Suprapubic skin (tissue), 3 donors: ENCODE results near the gene DNAH11.

ENCODE experiments used
- EP300 ChIP-seq: sonication (generic); formaldehyde crosslinking; IDR thresholded peaks from one replicate; pipeline ENCODE4 v1.6.1; 2017; ENCODE audit warnings: antibody characterized with exemption
- POLR2A ChIP-seq, 2 donors: fragments of 450-650 bp; IDR thresholded peaks; one replicate each; pipeline ENCODE4 v1.6.1; 2017; ENCODE audit warnings: antibody characterized with exemption in 2 of 2, mild to moderate bottlenecking in 2 of 2, moderate library complexity in 2 of 2
- TF ChIP-seq, protein P1 (sequence below), 2 donors: fragments of 200-600 bp in 1 of 2; fragments of 450-650 bp in 1 of 2; sonication (generic) in 1 of 2; IDR thresholded peaks; one replicate each; pipeline ENCODE4 v1.5.1; 2016 to 2019; ENCODE audit warnings: antibody characterized with exemption in 2 of 2, mild to moderate bottlenecking in 1 of 2, moderate library complexity in 1 of 2

DNA sequence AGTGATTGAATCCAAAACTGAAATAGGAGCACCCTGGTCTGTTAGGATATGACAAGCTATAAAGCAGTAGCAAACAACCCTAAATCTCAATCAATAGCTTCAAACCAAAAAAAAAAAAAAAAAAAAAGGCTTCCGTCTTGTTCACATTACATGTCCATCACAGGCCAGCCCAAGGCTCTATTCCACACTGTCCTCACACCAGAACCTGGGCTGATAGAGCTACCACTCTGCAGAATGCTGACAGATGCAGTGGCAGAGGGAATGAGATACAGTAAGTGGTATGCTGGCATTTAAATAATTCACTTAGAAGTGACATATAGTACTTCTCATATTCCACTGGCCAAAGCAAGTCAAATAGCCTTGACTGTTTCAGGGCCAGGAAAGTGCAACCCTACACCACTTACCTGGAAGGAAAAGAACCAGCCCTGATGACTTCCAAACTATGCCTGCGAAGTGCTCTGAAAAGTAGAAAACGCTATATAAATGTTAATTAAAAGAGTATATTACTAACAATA, 397.1 kb downstream of the DNAH11 start:
- TF ChIP-seq, protein P1, sequence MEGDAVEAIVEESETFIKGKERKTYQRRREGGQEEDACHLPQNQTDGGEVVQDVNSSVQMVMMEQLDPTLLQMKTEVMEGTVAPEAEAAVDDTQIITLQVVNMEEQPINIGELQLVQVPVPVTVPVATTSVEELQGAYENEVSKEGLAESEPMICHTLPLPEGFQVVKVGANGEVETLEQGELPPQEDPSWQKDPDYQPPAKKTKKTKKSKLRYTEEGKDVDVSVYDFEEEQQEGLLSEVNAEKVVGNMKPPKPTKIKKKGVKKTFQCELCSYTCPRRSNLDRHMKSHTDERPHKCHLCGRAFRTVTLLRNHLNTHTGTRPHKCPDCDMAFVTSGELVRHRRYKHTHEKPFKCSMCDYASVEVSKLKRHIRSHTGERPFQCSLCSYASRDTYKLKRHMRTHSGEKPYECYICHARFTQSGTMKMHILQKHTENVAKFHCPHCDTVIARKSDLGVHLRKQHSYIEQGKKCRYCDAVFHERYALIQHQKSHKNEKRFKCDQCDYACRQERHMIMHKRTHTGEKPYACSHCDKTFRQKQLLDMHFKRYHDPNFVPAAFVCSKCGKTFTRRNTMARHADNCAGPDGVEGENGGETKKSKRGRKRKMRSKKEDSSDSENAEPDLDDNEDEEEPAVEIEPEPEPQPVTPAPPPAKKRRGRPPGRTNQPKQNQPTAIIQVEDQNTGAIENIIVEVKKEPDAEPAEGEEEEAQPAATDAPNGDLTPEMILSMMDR (IDR thresholded peaks at IDR 0.05), result no peak
- TF ChIP-seq EP300, result no peak
- TF ChIP-seq POLR2A (IDR thresholded peaks at IDR 0.05), result no peak
